Memory B cell (primary cell): Measurements from ENCODE around the gene SIK3.
A peak's percentile ranks its signal among the peaks of the same experiment; 100 is the strongest.

Experiments
- ATAC-seq: fragments of 150-1000 bp; cut with Tn5 transposase; 2 replicates; pipeline ENCODE4 v1.10.0; 2021; ENCODE audit warnings: low read depth, mild to moderate bottlenecking, moderate library complexity
- DNase-seq, 2 donors: peaks; one replicate each; pipeline ENCODE4 v3.0.0; 2022; ENCODE audit warnings: low spot score in 2 of 2
- H3K27ac Mint-ChIP-seq: one replicate; pipeline ENCODE4 v1.8.0; 2022; ENCODE audit warnings: mild to moderate bottlenecking, moderate library complexity, mixed read lengths
- H3K27me3 Mint-ChIP-seq: one replicate; pipeline ENCODE4 v1.8.0; 2022; ENCODE audit warnings: mixed read lengths
- H3K36me3 Mint-ChIP-seq: one replicate; pipeline ENCODE4 v1.8.0; 2022; ENCODE audit warnings: mild to moderate bottlenecking, mixed read lengths
- H3K4me1 Mint-ChIP-seq: one replicate; pipeline ENCODE4 v1.8.0; 2022; ENCODE audit warnings: mixed read lengths
- H3K4me3 Mint-ChIP-seq: one replicate; pipeline ENCODE4 v1.8.0; 2022; ENCODE audit warnings: mild to moderate bottlenecking, moderate library complexity, mixed read lengths
- H3K9me3 Mint-ChIP-seq: one replicate; pipeline ENCODE4 v1.8.0; 2022; ENCODE audit warnings: mixed read lengths

The SIK3 gene

DNA sequence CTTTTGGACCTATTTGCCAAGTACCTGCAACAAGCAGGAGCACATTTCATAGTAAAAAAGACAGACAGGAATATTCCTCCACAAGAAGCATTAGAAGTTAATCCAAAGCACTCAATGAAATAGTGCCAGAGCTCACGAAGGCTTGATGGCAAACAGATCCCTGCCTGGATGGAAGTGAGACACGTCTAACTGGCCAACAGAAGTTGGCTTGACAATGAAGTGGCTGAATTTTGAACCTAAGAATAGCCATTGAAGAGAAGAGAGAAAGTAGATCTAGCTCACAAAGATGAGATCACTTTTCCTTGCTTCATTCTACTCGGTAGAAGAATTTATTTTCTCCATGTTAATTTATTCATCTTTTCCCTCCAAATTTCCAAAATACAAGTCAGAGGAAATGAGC is 230.2 kb downstream of the SIK3 start:
- H3K9me3 Mint-ChIP-seq: no peaks in the 10 kb centered on the region
- H3K27ac Mint-ChIP-seq: no peak overlapping the region
- ATAC-seq (no peak), DNase-seq (no peak)
- H3K4me3 Mint-ChIP-seq: no peak overlapping the region
- H3K4me1 Mint-ChIP-seq: no peaks in the 10 kb centered on the region
- H3K27me3 Mint-ChIP-seq: no peaks in the 10 kb centered on the region
- peaks cover 55% of the 10 kb centered on the region for H3K36me3 Mint-ChIP-seq

DNA sequence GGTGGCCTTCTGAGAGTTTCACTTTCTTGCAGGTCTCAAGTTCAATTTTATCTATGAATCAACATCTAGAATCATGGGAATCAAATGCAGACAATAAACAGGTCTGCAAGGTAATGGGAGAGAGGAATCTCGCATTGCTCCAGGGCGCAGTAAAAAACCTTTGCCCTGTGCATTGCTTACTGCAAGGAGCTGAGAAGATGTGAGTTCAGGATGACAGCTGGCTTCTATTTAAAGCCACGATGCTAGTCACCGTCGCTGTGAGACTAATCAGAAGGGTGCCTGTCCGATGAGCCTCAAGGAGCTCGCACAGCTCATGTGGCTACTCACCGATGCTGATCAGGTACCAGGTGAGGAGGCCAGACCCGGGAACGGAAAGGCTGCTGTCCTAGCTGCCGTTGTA is 230.6 kb downstream of the SIK3 start:
- H3K4me3 Mint-ChIP-seq: no peak overlapping the region
- no peak overlapping the region for H3K27ac Mint-ChIP-seq
- no peak for ATAC-seq
- DNase-seq: no peak
- no peaks in the 10 kb centered on the region for H3K4me1 Mint-ChIP-seq
- H3K9me3 Mint-ChIP-seq: no peaks in the 10 kb centered on the region
- peaks cover 52% of the 10 kb centered on the region for H3K36me3 Mint-ChIP-seq
- no peaks in the 10 kb centered on the region for H3K27me3 Mint-ChIP-seq

- Mint-ChIP-seq H3K36me3 (peaks cover 51% of the 10 kb centered on the region), H3K9me3 (no peaks in the 10 kb centered on the region)
Observed at GRCh38 chr11:116866804-116867455, 231.3 kb downstream of the SIK3 start.

DNA sequence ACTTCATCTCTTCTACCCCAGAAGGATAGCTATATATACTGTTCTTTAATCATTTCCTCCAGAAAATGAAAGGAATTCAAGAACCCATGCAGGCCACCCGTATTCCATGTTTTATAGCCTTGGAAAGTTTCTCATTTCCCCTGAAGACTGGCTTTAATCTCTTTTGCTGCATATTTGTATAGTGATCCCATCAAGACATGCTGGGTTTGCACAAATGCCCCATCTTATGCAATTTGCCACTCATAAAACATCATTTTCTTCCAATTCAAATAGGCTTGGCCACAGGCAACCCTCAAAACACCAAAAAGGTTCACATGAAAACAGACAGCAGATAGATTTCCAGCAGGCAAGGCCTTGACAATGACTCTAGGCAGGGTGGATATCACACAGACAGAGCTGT is 232.5 kb downstream of the SIK3 start:
- Mint-ChIP-seq H3K4me1 (no peaks in the 10 kb centered on the region), H3K4me3 (no peak overlapping the region), H3K9me3 (no peaks in the 10 kb centered on the region), H3K27ac (peak overlapping the region; percentile 18), H3K36me3 (peaks cover 52% of the 10 kb centered on the region), H3K27me3 (no peaks in the 10 kb centered on the region)
- no peak for ATAC-seq
- no peak for DNase-seq

More at GRCh38 chr11:116866804-116867455, 231.3 kb downstream of the SIK3 start:
- no peak overlapping the region for H3K4me3 Mint-ChIP-seq
- H3K27ac Mint-ChIP-seq: no peak overlapping the region
- DNase-seq (no peak), ATAC-seq (no peak)
- no peaks in the 10 kb centered on the region for H3K27me3 Mint-ChIP-seq
- no peaks in the 10 kb centered on the region for H3K4me1 Mint-ChIP-seq

DNA sequence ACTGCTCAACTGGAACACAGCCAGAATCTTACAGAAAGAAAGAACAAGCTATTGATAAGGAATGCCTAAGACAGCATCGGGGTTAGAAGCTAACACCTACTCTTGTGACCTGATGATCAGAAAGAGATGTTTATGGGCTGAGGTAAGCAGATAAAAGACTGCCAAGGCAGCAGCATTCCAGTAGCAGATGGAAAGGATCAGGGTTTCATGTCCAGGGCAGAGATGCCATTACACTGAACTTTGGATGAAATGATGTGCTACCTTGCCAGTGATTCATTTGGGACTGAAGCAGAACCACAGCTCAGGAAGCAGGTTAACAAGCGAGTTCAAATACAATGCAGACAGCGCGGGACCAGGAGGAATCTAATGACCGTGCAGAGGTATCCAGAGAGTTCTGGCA is 233.7 kb downstream of the SIK3 start:
- Mint-ChIP-seq H3K4me1 (no peaks in the 10 kb centered on the region), H3K36me3 (peaks cover 46% of the 10 kb centered on the region), H3K4me3 (no peak overlapping the region), H3K9me3 (no peaks in the 10 kb centered on the region), H3K27me3 (no peaks in the 10 kb centered on the region), H3K27ac (no peak overlapping the region)
- no peak for DNase-seq
- no peak for ATAC-seq

DNA sequence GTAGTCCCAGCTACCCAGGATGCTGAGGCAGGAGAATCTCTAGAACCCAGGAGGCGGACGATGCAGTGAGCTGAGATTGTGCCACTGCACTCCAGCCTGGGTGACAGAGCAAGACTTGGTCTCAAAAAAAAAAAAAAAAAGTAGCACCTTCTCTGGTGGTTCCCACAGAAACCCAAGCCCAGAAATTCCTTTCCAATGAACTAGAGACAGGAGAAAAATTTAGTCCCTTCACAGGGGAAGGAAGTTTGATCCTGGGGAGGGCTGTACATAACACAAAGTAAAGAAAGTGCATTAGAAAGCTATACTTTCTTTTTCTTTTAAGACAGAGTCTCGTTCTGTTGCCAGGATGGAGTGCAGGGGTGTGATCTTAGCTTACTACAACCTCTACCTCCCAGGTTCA is 235.3 kb downstream of the SIK3 start:
- Mint-ChIP-seq H3K27me3 (no peaks in the 10 kb centered on the region), H3K4me1 (no peaks in the 10 kb centered on the region), H3K4me3 (no peak overlapping the region), H3K27ac (no peak overlapping the region), H3K36me3 (peaks cover 50% of the 10 kb centered on the region), H3K9me3 (no peaks in the 10 kb centered on the region)
- no peak for DNase-seq
- no peak for ATAC-seq

- Mint-ChIP-seq H3K27ac (no peak overlapping the region), H3K4me1 (no peaks in the 10 kb centered on the region), H3K36me3 (peaks cover 47% of the 10 kb centered on the region), H3K4me3 (no peak overlapping the region), H3K9me3 (no peaks in the 10 kb centered on the region), H3K27me3 (no peaks in the 10 kb centered on the region)
- no peak for ATAC-seq
- DNase-seq: no peak
Observed at GRCh38 chr11:116862185-116862584, 236.0 kb downstream of the SIK3 start.

- no peaks in the 10 kb centered on the region for H3K4me1 Mint-ChIP-seq
Observed at GRCh38 chr11:116861539-116861938, 236.7 kb downstream of the SIK3 start.

GRCh38 chr11:116860303-116860702 is 237.9 kb downstream of the SIK3 start:
- Mint-ChIP-seq H3K4me3 (no peak overlapping the region), H3K9me3 (no peaks in the 10 kb centered on the region), H3K27ac (no peak overlapping the region), H3K36me3 (peaks cover 47% of the 10 kb centered on the region), H3K4me1 (peaks cover 4% of the 10 kb centered on the region), H3K27me3 (no peaks in the 10 kb centered on the region)
- DNase-seq (no peak), ATAC-seq (no peak)

More at GRCh38 chr11:116861539-116861938, 236.7 kb downstream of the SIK3 start:
- Mint-ChIP-seq H3K27me3 (no peaks in the 10 kb centered on the region), H3K9me3 (no peaks in the 10 kb centered on the region), H3K4me3 (no peak overlapping the region), H3K36me3 (peaks cover 48% of the 10 kb centered on the region), H3K27ac (no peak overlapping the region)
- no peak for ATAC-seq
- no peak for DNase-seq

DNA sequence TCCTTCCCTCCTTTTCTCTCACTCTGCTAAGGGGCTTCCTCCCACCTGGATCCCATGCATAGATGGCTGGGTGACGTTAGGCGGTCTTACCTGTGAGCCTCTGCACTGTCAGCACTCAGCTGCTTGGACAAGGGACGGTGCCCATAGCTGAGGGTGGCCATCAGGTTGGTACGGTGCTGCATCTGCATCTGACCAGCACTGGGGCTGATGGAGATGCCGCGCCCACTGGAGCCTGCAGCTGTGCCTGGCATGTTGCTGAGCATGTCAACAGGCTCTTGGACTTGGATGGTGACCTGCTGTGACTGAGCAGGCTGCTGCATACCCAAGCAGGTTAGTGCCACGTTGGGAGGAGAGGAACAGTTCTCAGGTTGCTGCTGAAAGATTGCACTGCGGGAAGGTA is 239.1 kb downstream of the SIK3 start:
- H3K9me3 Mint-ChIP-seq: no peaks in the 10 kb centered on the region
- H3K27me3 Mint-ChIP-seq: no peaks in the 10 kb centered on the region
- no peak overlapping the region for H3K27ac Mint-ChIP-seq
- no peak overlapping the region for H3K4me3 Mint-ChIP-seq
- ATAC-seq: no peak
- H3K4me1 Mint-ChIP-seq: peaks cover 9% of the 10 kb centered on the region
- no peak for DNase-seq
- H3K36me3 Mint-ChIP-seq: peaks cover 46% of the 10 kb centered on the region

DNA sequence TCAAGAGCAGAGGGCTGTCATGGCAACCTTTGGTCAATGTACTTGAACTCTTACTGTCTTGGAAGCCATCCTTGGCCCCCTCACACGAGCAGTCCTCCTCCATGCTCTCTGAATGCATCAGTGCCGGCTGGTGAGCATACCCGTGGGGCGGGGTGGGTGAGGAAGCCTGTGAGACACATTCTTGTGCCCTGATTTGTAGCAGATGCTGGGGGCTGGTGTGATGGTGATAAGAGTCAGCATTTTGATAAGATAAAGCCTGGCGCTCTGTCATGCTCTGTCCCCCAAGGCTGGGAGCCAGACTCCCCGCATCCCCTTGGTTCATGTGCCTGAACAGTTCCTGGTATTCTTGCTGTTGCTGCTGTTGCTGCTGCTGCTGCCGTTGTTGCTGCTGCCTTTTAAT is 240.3 kb downstream of the SIK3 start:
- H3K36me3 Mint-ChIP-seq: peaks cover 41% of the 10 kb centered on the region

GRCh38 chr11:116857316-116857715 is 240.9 kb downstream of the SIK3 start:
- Mint-ChIP-seq H3K36me3 (peaks cover 42% of the 10 kb centered on the region), H3K4me1 (peaks cover 26% of the 10 kb centered on the region), H3K27me3 (no peaks in the 10 kb centered on the region), H3K9me3 (no peaks in the 10 kb centered on the region), H3K4me3 (no peak overlapping the region), H3K27ac (no peak overlapping the region)
- DNase-seq: no peak
- ATAC-seq: no peak

More for the DNA sequence above, 240.3 kb downstream of the SIK3 start:
- no peak for ATAC-seq
- Mint-ChIP-seq H3K27me3 (no peaks in the 10 kb centered on the region), H3K4me1 (peaks cover 20% of the 10 kb centered on the region), H3K27ac (no peak overlapping the region), H3K4me3 (no peak overlapping the region), H3K9me3 (no peaks in the 10 kb centered on the region)
- DNase-seq: no peak

GRCh38 chr11:116856423-116856822 is 241.8 kb downstream of the SIK3 start:
- Mint-ChIP-seq H3K27me3 (no peaks in the 10 kb centered on the region), H3K27ac (no peak overlapping the region), H3K4me1 (peaks cover 35% of the 10 kb centered on the region), H3K36me3 (peaks cover 38% of the 10 kb centered on the region), H3K9me3 (no peaks in the 10 kb centered on the region), H3K4me3 (no peak overlapping the region)
- DNase-seq (no peak), ATAC-seq (no peak)

GRCh38 chr11:116855413-116855812 is 242.8 kb downstream of the SIK3 start:
- H3K27ac Mint-ChIP-seq: no peak overlapping the region
- peaks cover 38% of the 10 kb centered on the region for H3K4me1 Mint-ChIP-seq
- H3K36me3 Mint-ChIP-seq: peaks cover 31% of the 10 kb centered on the region
- no peak overlapping the region for H3K4me3 Mint-ChIP-seq
- no peak for ATAC-seq
- no peaks in the 10 kb centered on the region for H3K27me3 Mint-ChIP-seq
- DNase-seq: no peak
- H3K9me3 Mint-ChIP-seq: no peaks in the 10 kb centered on the region

GRCh38 chr11:116853461-116854073 is 244.7 kb downstream of the SIK3 start:
- DNase-seq (peak in 1 of 2 donors; percentile 42), ATAC-seq (peak; percentile 99)
- Mint-ChIP-seq H3K27ac (no peak overlapping the region), H3K9me3 (no peaks in the 10 kb centered on the region), H3K27me3 (no peaks in the 10 kb centered on the region), H3K4me1 (peaks cover 45% of the 10 kb centered on the region), H3K36me3 (peaks cover 32% of the 10 kb centered on the region), H3K4me3 (peak overlapping the region; percentile 1)
